GM18507 (cell line): ENCODE measurements around the gene PRR9.

Experiments
- DNase-seq: peaks from one replicate; pipeline ENCODE4 v3.0.0; 2011; ENCODE audit warnings: low read depth; ENCODE audit not compliant: insufficient read length; ENCODE audit errors: extremely low spot score
- FAIRE-seq: peaks from 2 replicates; lab custom pipeline; 2011; peaks lifted over from hg19 to GRCh38; lab: Jason Lieb, UNC

Gene PRR9

DNA sequence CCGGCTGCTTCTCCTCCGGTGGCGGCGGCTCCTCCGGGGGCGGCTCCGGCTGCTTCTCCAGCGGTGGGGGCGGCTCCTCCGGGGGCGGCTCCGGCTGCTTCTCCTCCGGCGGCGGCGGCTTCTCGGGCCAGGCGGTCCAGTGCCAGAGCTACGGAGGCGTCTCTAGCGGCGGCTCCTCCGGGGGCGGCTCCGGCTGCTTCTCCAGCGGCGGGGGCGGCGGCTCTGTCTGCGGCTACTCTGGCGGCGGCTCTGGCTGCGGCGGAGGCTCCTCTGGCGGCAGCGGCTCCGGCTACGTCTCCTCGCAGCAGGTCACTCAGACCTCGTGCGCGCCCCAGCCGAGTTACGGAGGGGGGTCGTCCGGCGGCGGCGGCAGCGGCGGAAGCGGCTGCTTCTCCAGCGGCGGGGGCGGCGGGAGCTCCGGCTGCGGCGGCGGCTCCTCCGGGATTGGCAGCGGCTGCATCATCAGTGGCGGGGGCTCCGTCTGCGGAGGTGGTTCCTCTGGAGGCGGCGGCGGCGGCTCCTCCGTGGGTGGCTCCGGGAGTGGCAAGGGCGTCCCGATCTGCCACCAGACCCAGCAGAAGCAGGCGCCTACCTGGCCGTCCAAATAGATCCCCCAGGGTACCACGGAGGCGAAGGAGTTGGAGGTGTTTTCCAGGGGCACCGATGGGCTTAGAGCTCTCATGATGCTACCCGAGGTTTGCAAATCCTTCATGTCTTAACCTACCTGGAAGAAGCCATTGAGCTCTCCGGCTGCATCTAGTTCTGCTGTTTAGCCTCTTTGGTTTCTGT, 44.1 kb downstream of the PRR9 start:
- no peak for DNase-seq
- no peak for FAIRE-seq

DNA sequence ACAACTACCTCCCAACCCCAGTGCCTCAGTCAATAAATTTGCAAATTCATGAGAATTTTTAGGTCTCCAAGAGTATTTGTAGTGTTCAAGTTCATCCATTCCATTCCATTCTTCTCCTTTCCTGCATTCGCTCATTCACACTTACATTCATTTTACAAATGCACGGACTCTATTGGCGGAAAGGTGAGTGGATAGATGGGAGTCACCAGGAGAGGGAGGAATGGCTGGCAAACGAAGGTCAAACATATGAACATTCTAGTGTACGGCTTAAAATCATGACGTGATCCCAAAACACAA, 44.6 kb downstream of the PRR9 start:
- DNase-seq (no peak), FAIRE-seq (peak; percentile 63)

DNA sequence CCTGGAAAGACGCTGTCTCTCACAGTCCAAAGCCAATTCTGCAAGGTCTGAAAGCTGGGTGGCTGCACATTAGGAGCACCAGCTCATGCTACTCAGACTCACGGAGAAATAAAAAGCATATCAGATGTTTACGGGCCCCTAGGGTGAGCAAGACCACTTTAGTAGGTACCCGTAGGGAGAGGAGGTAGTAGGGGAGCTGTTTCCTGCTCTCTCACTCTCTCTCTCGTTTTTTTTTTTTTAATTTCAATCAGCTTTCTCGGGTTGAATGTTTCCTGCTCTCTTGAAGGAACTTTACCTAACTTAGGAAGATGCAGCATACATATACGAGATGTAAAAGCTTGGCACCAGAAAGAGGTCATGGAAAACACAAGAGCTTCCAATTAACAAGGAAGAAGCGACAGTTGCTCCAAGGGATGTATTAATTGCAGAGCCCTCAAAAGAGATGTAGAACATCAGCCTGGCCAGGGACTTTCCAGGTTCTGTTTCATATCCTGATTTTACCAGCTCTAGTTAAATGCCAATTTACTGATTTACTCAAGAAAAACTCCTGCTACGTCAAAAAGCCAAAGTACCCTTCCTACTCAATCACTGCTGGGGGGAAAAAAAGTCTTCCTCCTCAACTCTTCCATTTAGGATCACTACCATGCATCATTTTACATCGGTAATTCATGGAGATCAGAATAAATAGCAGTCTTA, 45.2 kb downstream of the PRR9 start:
- DNase-seq (no peak), FAIRE-seq (peak; percentile 88)

DNA sequence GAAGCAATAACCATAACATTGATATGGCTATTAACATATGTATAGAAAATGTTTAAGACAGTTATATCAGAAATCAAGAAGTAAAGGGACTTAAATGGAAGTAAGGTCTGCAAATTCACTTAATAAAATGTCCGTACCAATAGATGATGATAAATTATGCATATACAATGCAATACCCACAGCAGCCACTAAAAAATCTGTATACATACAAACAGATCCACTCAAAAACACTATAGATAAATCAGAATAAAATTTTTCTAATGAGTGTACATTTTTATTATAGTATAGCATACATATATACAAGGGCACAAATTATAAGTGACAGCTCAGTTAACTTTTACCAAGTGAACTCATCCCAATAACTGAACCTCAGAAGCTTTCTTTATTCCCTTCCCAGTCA, 48.1 kb downstream of the PRR9 start:
- DNase-seq (no peak), FAIRE-seq (no peak)
